SW480 (cell line): ENCODE results near the gene GABRB2.
"Not testable (repeated sequence)": the region's sequence is repeated elsewhere in the genome, so short reads cannot be mapped to it uniquely, and the experiment has no call there.

Experiments
- DNase-seq: peaks from one replicate; pipeline ENCODE4 v3.0.0-alpha.2; 2016; ENCODE audit warnings: low spot score

GABRB2 gene

GRCh38 chr5:161299053-161299452 is 247.5 kb downstream of the GABRB2 start:
- DNase-seq = no peak

GRCh38 chr5:161297388-161297787 is 249.1 kb downstream of the GABRB2 start:
- not testable (repeated sequence) for DNase-seq

- DNase-seq = no peak
Measured at GRCh38 chr5:161295721-161296250, 250.7 kb downstream of the GABRB2 start.

GRCh38 chr5:161288071-161288470 is 258.5 kb downstream of the GABRB2 start:
- DNase-seq = no peak

- DNase-seq = no peak
Measured at GRCh38 chr5:161287436-161287835, 259.1 kb downstream of the GABRB2 start.

GRCh38 chr5:161286066-161286655 is 260.4 kb downstream of the GABRB2 start:
- no peak for DNase-seq

GRCh38 chr5:161284445-161284844 is 262.1 kb downstream of the GABRB2 start:
- no peak for DNase-seq

- no peak for DNase-seq
Measured at GRCh38 chr5:161283296-161283695, 263.2 kb downstream of the GABRB2 start.

- no peak for DNase-seq
Measured at GRCh38 chr5:161278739-161279660, 267.5 kb downstream of the GABRB2 start.

GRCh38 chr5:161277011-161277410 is 269.5 kb downstream of the GABRB2 start:
- DNase-seq = no peak

GRCh38 chr5:161274951-161275350 is 271.6 kb downstream of the GABRB2 start:
- no peak for DNase-seq

- DNase-seq = no peak
Measured at GRCh38 chr5:161273410-161273809, 273.1 kb downstream of the GABRB2 start.

- no peak for DNase-seq
Measured at GRCh38 chr5:161271816-161272215, 274.7 kb downstream of the GABRB2 start.

- DNase-seq = no peak
Measured at GRCh38 chr5:161269125-161269524, 277.4 kb downstream of the GABRB2 start.

GRCh38 chr5:161266954-161267353 is 279.6 kb downstream of the GABRB2 start:
- DNase-seq = no peak

GRCh38 chr5:161265006-161265405 is 281.5 kb downstream of the GABRB2 start:
- no peak for DNase-seq

GRCh38 chr5:161263191-161263590 is 283.3 kb downstream of the GABRB2 start:
- no peak for DNase-seq

GRCh38 chr5:161261668-161262323 is 284.7 kb downstream of the GABRB2 start:
- DNase-seq = no peak

GRCh38 chr5:161258438-161258837 is 288.1 kb downstream of the GABRB2 start:
- no peak for DNase-seq

- DNase-seq = no peak
Measured at GRCh38 chr5:161256957-161257356, 289.6 kb downstream of the GABRB2 start.

- not testable (repeated sequence) for DNase-seq
Measured at GRCh38 chr5:161252955-161253354, 293.6 kb downstream of the GABRB2 start.

GRCh38 chr5:161246749-161247148 is 299.8 kb downstream of the GABRB2 start:
- DNase-seq = no peak

- DNase-seq = not testable (repeated sequence)
Measured at GRCh38 chr5:161245846-161246245, 300.7 kb downstream of the GABRB2 start.
